ENCODE data around the gene DNMT1. TPM values are rescaled to one million over a fixed set of nuclear protein-coding genes. Genes with fewer than 3 reads are reported as not detected.

DNMT1 gene
- total RNA-seq, 1 experiment from 2014 or later: 168 TPM

- no peaks in the 10 kb centered on the region for H3K27me3 ChIP-seq (ENCODE audit: control insufficient read depth, insufficient read depth, low read length)
- DNase-seq (ENCODE audit: low read depth, low spot score) (no peak), ATAC-seq (0 out of 2 replicates have a peak, but pooled peaks have one; percentile 26)
- H3K4me3 ChIP-seq (ENCODE audit: low read depth in 2 of 2, low read length in 2 of 2): no peak overlapping the region
- intact Hi-C loops (cut with micrococcal nuclease; ENCODE audit: unreplicated experiment): no loop called here
- no peak overlapping the region for H3K27ac ChIP-seq (ENCODE audit: low read length)
- H3K4me1 ChIP-seq (ENCODE audit: control insufficient read depth, insufficient read depth, low read length): no peaks in the 10 kb centered on the region
- TF ChIP-seq TCF7L2 (IDR thresholded peaks at IDR 0.05; ENCODE audit: low read depth, low read length) (no peak), SIN3A (IDR thresholded peaks at IDR 0.05; ENCODE audit: borderline replicate concordance, insufficient read depth, low read depth, low read length) (no peak), CTCF (IDR thresholded peaks at IDR 0.05) (no peak), REST (IDR thresholded peaks at IDR 0.05; ENCODE audit: insufficient read depth in 1 of 2, low read depth in 2 of 2, low read length in 1 of 2) (no peak), POLR2AphosphoS5 (IDR thresholded peaks at IDR 0.05; ENCODE audit: low read depth, low read length) (no peak)
- in situ Hi-C loops (cut with HindIII; ENCODE audit: low pct_unique_long_range_greater_than_20kb, low sequenced_read_pairs): no loop called here
- BruUV-seq (replicated peaks): no TSS peak
- ChIA-PET CTCF (no interaction called here), POLR2A (no interaction called here)
- H3K9me3 ChIP-seq (ENCODE audit: control insufficient read depth, insufficient read depth, low read depth, low read length): no peaks in the 10 kb centered on the region
- H3K36me3 ChIP-seq (ENCODE audit: control insufficient read depth, insufficient read depth, low read length): peaks cover 7% of the 10 kb centered on the region; the same call in 1 of the 2 replicates
These were observed 50.4 kb downstream of the DNMT1 start for GRCh38 chr19:10144361-10144760.

DNA sequence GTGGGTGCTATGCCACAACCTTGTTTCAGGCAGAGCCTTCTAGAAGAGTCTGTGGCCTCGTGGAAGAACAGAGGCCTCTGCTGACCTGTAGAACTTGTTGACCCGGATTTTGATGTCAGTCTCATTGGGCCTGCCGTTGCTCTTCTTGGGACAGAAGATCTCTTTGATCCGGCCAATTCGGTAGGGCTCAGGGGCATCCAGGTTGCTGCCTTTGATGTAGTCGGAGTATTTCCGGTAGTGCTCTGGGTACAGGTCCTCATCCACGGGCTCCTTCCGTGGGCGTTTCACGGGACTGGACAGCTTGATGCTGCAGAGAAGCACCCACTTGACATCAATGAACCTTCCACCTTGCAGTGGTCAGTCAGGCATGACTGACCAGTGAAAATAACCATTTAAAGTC lies 51.1 kb downstream of the DNMT1 start:
- no peaks in the 10 kb centered on the region for H3K4me1 ChIP-seq (ENCODE audit: control insufficient read depth, insufficient read depth, low read length)
- ChIA-PET CTCF (no interaction called here), POLR2A (interaction anchor here (0.5 kb wide), 1 partner anchor 231 kb away, joined by 6 read pairs; no protein-coding TSS in a partner anchor)
- no TSS peak for BruUV-seq (replicated peaks)
- in situ Hi-C loops (cut with HindIII; ENCODE audit: low pct_unique_long_range_greater_than_20kb, low sequenced_read_pairs) (no loop called here), intact Hi-C loops (cut with micrococcal nuclease; ENCODE audit: unreplicated experiment) (no loop called here)
- no peak overlapping the region for H3K4me3 ChIP-seq (ENCODE audit: low read depth in 2 of 2, low read length in 2 of 2)
- no peak overlapping the region for H3K27ac ChIP-seq (ENCODE audit: low read length)
- TF ChIP-seq REST (IDR thresholded peaks at IDR 0.05; ENCODE audit: insufficient read depth in 1 of 2, low read depth in 2 of 2, low read length in 1 of 2): no peak
- no peak for TF ChIP-seq TCF7L2 (IDR thresholded peaks at IDR 0.05; ENCODE audit: low read depth, low read length)
- no peak for TF ChIP-seq CTCF (IDR thresholded peaks at IDR 0.05)
- TF ChIP-seq SIN3A (IDR thresholded peaks at IDR 0.05; ENCODE audit: borderline replicate concordance, insufficient read depth, low read depth, low read length): no peak
- no peak for TF ChIP-seq POLR2AphosphoS5 (IDR thresholded peaks at IDR 0.05; ENCODE audit: low read depth, low read length)
- ATAC-seq: no peak
- no peaks in the 10 kb centered on the region for H3K27me3 ChIP-seq (ENCODE audit: control insufficient read depth, insufficient read depth, low read length)
- H3K36me3 ChIP-seq (ENCODE audit: control insufficient read depth, insufficient read depth, low read length): peaks cover 7% of the 10 kb centered on the region; the same call in 1 of the 2 replicates
- no peak for DNase-seq (ENCODE audit: low read depth, low spot score)
- H3K9me3 ChIP-seq (ENCODE audit: control insufficient read depth, insufficient read depth, low read depth, low read length): no peaks in the 10 kb centered on the region
